Adrenal gland (tissue), 5 donors: ENCODE measurements around the gene CDKL2.

ENCODE experiments used
- POLR2A ChIP-seq, 2 donors: fragments of 450-650 bp; IDR thresholded peaks; one replicate each; pipeline ENCODE4 v1.6.1; 2017; ENCODE audit warnings: antibody characterized with exemption in 2 of 2, mild to moderate bottlenecking in 2 of 2, moderate library complexity in 1 of 2
- TF ChIP-seq, protein P1 (sequence below), 6 experiments: fragments of 450-650 bp in 4 of 6; fragments of 200-600 bp in 2 of 6; sonication (generic) in 1 of 6; IDR thresholded peaks; 1 replicate in 5 of 6; 2 replicates in 1 of 6; pipeline versions ENCODE4 v1.5.1 to v1.8.0; 2016 to 2021; ENCODE audit warnings: antibody characterized with exemption in 6 of 6, mild to moderate bottlenecking in 2 of 6, moderate library complexity in 1 of 6
- donor health status: DM: no; HTN: no; CAD: no.

DNA sequence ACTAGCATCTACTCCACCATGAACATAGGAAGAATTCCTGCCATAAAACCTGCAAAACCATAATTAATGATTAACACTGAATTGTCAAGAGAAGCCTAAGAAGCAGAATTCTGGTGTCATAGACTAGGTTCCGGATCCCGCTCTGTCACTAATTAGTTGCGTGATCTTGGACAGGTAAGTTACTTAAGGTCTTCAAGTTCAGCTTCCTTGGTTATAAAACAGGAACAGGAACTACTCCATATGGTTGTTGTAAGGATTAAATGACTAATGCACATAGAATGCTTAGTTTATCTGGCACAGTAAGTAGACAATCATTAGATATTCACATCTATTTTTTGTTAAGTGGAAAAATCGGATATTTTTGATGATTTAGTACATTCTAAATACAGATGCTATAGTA is 28.5 kb upstream of the CDKL2 start:
- TF ChIP-seq, protein P1, sequence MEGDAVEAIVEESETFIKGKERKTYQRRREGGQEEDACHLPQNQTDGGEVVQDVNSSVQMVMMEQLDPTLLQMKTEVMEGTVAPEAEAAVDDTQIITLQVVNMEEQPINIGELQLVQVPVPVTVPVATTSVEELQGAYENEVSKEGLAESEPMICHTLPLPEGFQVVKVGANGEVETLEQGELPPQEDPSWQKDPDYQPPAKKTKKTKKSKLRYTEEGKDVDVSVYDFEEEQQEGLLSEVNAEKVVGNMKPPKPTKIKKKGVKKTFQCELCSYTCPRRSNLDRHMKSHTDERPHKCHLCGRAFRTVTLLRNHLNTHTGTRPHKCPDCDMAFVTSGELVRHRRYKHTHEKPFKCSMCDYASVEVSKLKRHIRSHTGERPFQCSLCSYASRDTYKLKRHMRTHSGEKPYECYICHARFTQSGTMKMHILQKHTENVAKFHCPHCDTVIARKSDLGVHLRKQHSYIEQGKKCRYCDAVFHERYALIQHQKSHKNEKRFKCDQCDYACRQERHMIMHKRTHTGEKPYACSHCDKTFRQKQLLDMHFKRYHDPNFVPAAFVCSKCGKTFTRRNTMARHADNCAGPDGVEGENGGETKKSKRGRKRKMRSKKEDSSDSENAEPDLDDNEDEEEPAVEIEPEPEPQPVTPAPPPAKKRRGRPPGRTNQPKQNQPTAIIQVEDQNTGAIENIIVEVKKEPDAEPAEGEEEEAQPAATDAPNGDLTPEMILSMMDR (IDR thresholded peaks at IDR 0.05), result no peak
- no peak for TF ChIP-seq POLR2A (IDR thresholded peaks at IDR 0.05)
